Right ventricle myocardium inferior (tissue), 1 donor: ENCODE data around the gene BID. TPM values are rescaled to one million over a fixed set of nuclear protein-coding genes. Genes with fewer than 3 reads are reported as not detected.
"Not testable (repeated sequence)": the region's sequence is repeated elsewhere in the genome, so short reads cannot be mapped to it uniquely, and the experiment has no call there.

Experiments used
- ATAC-seq: fragments of 200-7000 bp; cut with Tn5 transposase; one replicate; pipeline ENCODE4 v1.9.1; 2020; ENCODE audit warnings: mild to moderate bottlenecking, moderate library complexity
- DNase-seq: peaks from one replicate; pipeline ENCODE4 v3.0.0; 2021; ENCODE audit errors: missing footprints
- intact Hi-C: fragments of 100-400 bp; cut with DNase I; formaldehyde crosslinking; loops from one replicate; pipeline ENCODE4 v1.11.0; 2022
- total RNA-seq: library from RNA; stranded (reverse); fragmentation: NEBNext Ultra II Directional; extraction: Animal tissue kit (Norgen Biotek cat#: 25700); gene quantifications from one replicate; pipeline ENCODE4 v1.2.1, GENCODE V29; 2021
- donor health status: DM: no; HTN: yes; CAD: no; lungs with severe emphysema.

BID gene
- total RNA-seq, 1 donor from 2014 or later, result 23.2 TPM

DNA sequence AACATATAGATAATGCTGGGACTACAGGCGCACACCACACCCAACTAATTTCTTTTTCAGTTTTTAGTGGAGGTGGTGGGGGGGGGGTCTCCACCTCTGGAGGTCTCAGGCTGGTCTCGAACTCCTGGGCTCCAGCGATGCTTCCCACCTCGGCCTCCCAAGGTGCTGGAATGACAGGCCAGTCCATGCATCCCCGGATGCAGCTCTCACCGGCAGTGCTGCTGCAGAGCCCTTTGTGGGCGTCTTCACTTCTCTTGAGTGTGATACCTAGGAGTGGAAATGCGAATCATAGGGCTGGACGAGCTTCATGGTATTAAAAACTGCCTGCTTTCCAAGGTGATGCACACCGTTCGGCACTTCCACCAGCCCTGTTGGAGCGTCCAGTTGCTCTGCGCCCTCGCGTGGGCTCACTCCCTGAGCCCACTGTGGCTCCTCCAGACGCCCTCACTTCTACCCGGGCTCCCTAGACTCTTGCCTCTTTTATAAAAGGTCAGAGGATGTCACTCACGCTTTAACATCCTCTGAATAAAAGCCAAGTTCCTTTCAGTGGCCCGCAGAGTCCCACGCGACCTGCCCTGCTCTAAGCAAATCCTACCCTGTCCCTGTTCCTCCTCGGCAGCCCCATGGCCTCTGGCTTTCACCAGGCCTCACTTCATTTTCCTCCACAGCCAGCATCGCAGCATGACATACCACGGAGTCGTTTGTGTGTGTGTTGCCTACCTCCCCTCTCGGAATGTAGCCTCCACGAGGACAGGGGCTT is 837 bp upstream of the BID start:
- intact Hi-C loops, result no loop called here
- DNase-seq (peak; percentile 37), ATAC-seq (no peak)

GRCh38 chr22:17773606-17774205 is 563 bp downstream of the BID start:
- ATAC-seq (peak; percentile 29), DNase-seq (peak; percentile 75)
- intact Hi-C loops, result no loop called here

GRCh38 chr22:17772958-17773605 is 1.2 kb downstream of the BID start:
- intact Hi-C loops, result no loop called here
- DNase-seq (peak; percentile 68), ATAC-seq (peak; percentile 25)

- peak; percentile 64 for DNase-seq
- ATAC-seq, result no peak
These were observed 1.9 kb downstream of the BID start for GRCh38 chr22:17772249-17772957.

GRCh38 chr22:17770180-17771077 is 3.8 kb downstream of the BID start:
- DNase-seq, result peak; percentile 48
- no peak for ATAC-seq
- intact Hi-C loops, result no loop called here

More at GRCh38 chr22:17772249-17772957, 1.9 kb downstream of the BID start:
- intact Hi-C loops, result no loop called here

DNA sequence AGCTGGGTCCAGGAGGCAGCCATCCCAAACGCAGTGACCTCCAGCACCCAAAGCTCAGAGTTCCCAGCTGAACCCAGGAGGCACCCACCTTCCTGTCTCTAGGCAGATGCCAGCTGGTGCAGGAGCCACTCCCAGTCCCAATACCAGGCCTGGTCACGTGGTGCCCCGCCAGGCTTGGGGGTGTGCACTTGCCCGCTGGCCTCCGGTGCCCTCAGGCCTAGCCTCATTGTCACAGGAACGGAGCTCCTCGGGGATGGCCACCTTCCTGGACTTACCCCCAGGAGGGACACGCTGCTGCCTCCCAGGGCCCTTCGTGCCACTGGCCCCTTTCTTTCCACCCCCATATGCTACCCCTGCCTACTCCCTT is 4.6 kb downstream of the BID start:
- ATAC-seq (no peak), DNase-seq (no peak)
- intact Hi-C loops, result no loop called here

DNA sequence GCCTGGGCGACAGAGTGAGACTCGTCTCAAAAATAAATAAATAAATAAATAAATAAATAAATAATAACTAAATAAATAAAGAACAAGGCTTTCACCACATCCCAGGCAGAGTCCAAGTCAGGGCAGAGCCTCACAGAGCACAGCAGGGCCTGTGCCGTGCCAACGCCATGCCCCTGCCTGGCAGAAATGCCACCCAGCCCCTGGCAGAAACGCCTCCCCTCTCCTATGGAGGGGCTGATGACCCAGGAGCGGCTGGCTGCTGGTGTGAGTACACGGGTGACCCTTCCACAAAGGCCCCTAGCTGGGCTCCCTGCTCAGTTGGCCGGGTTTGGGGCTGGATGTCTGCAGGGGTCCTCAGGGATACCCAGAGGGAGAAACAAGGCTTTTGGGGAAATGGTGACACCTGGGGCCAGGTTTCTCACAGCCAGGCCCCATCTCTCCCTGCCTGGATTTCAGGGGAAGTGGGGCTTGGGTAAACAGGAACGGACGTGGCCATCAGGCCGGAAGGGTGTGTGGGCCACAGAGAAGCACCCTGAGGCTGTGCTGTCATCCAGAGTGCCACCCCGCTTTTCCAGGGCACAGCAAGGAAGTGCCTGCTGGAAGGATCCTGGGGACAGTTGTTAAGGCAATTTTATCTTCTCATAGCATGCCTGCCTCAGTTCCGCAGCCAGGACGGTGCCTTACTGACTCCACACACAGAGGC is 5.1 kb downstream of the BID start:
- DNase-seq (peak; percentile 77), ATAC-seq (no peak)
- intact Hi-C loops, result no loop called here

GRCh38 chr22:17767233-17768065 is 6.8 kb downstream of the BID start:
- intact Hi-C loops, result no loop called here
- no peak for ATAC-seq
- no peak for DNase-seq

GRCh38 chr22:17764852-17765251 is 9.4 kb downstream of the BID start:
- ATAC-seq, intact Hi-C loops, DNase-seq: not testable (repeated sequence)

- DNase-seq (no peak), ATAC-seq (no peak)
- intact Hi-C loops, result no loop called here
These were observed 10.2 kb downstream of the BID start for GRCh38 chr22:17764036-17764435.

DNA sequence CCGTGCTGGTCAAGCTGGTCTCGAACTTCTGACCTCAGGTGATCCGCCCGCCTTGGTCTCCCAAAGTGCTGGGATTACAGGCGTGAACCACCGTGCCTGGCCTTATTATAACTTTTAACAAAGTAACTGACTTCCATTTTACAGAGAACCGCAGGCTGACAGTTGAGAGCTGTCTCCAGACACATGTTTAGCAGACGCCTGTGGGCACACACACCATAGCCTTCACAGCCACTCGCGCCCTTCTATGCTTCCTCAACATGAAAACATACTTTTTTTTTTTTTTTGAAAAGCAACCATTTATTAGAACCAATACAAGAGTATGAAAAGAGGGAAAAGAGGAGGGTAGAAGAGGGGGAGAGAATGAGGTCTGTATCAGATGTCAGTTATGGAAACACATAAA is 10.8 kb downstream of the BID start:
- ATAC-seq, intact Hi-C loops: not testable (repeated sequence)
- peak; percentile 7 for DNase-seq

DNA sequence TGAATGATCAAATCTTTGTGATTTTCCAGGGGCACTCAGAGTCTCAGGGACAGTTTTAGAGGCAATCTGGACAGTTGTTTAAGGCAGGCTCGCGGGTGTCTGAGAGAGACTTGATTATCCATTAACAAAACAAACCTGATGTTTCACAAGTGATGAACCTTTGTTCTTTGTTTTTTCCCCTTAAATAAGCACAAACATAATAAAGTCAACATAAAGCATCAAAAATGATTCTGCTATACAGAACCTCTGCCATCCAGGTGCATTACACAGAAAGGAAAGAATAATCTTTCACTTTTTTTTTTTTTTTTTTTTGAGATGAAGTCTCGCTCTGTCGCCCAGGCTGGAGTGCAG is 13.2 kb downstream of the BID start:
- ATAC-seq (no peak), DNase-seq (no peak)
- intact Hi-C loops, result no loop called here

DNA sequence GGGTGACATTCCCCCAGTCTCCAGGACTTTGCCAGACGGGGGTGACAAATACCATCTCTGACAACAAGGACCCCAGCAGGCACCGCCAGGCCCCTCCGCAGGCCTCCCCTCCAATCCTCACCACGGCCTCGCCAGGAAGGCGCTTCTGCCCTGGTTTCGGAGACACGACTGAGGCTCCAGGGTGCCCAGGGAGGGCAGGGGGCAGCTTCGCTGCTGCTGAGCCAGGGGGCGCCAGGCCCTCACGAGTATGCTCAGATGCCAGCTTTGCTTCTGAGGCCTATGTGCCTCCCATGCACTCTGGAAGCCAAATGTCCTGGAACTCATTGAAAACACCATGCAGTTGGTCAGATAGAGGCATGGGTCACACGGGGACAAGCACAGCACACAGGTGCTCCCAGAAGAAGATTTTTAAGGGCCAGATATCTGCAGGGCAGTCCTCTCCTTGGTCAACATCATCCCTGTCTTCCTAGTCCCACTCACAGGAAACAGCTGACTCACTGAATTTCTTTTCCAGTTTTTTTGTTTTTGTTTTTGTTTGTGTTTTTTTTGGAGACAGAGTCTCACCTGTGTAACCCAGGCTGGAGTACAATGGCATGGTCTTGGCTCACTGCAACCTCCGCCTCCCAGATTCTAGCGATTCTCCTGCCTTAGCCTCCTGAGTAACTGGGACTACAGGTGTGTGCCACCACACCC is 19.9 kb downstream of the BID start:
- intact Hi-C loops, result no loop called here
- ATAC-seq, result peak; percentile 32
- peak; percentile 61 for DNase-seq

GRCh38 chr22:17753401-17753989 is 20.8 kb downstream of the BID start:
- intact Hi-C loops, result no loop called here
- ATAC-seq (no peak), DNase-seq (peak; percentile 31)

DNA sequence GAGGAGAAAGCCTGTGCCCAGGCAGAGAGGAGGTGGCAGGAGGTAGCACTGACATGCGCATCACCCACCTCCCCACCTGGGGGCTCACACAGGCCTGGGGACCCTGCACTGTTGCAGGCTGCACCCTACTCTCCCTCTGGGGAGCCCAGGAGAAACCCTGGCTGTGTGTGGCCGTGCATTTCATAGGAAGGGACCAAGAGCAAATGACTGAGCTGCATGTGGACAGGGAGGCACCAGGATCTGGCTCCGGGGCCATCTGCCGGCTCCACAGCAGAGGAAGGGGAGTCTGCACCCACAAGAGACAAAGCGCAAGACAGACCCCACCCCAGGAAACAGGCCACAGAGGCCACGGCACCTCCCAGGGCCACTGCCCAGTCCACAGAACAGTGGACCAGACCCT is 22.7 kb downstream of the BID start:
- DNase-seq, result peak; percentile 44
- intact Hi-C loops, result no loop called here
- ATAC-seq, result no peak
